Tibial artery (tissue), 4 donors: ENCODE data around the gene STRIP1.

Experiments
- DNase-seq, 2 donors: peaks; one replicate each; pipeline ENCODE4 v3.0.0-alpha.2; 2019
- H3K27ac ChIP-seq, 2 donors: fragments of 200-600 bp; sonication (generic) in 1 of 2; 1 replicate in 1 of 2; 2 replicates in 1 of 2; pipeline ENCODE4 v1.5.1; 2018 to 2019; ENCODE audit warnings: mild to moderate bottlenecking in 1 of 2
- H3K27me3 ChIP-seq, 2 donors: fragments of 200-600 bp; sonication (generic) in 1 of 2; one replicate each; pipeline versions ENCODE4 v1.5.1 to v1.6.0; 2016 to 2019
- H3K36me3 ChIP-seq, 3 donors: fragments of 200-600 bp; sonication (generic) in 2 of 3; one replicate each; pipeline ENCODE4 v1.5.1; 2016 to 2019; ENCODE audit warnings: mild to moderate bottlenecking in 2 of 3
- H3K4me1 ChIP-seq, 4 donors: fragments of 200-600 bp; sonication (generic) in 2 of 4; 1 replicate in 3 of 4; 2 replicates in 1 of 4; pipeline ENCODE4 v1.5.1; 2016 to 2019
- H3K4me3 ChIP-seq, 2 donors: fragments of 200-600 bp; sonication (generic) in 1 of 2; 1 replicate in 1 of 2; 2 replicates in 1 of 2; pipeline ENCODE4 v1.5.1; 2018 to 2019; ENCODE audit warnings: mild to moderate bottlenecking in 2 of 2
- H3K9me3 ChIP-seq, 3 donors: fragments of 200-600 bp; sonication (generic) in 1 of 3; one replicate each; pipeline ENCODE4 v1.5.1; 2016 to 2019
- intact Hi-C: fragments of 100-400 bp; cut with DNase I; formaldehyde crosslinking; loops from one replicate; pipeline ENCODE4 v1.15.0; 2023; ENCODE audit warnings: low total_unique reads
- TF ChIP-seq, protein P1 (sequence below), 2 experiments: fragments of 200-600 bp in 1 of 2; fragments of 450-650 bp in 1 of 2; IDR thresholded peaks; one replicate each; pipeline ENCODE4 v1.5.1; 2017 to 2019; ENCODE audit warnings: antibody characterized with exemption in 2 of 2, mild to moderate bottlenecking in 1 of 2, moderate library complexity in 1 of 2

STRIP1 gene

GRCh38 chr1:110100335-110100734, 65.9 kb downstream of the STRIP1 start:
- H3K27ac ChIP-seq: no peak overlapping the region
- H3K9me3 ChIP-seq: no peaks in the 10 kb centered on the region
- no peaks in the 10 kb centered on the region for H3K4me1 ChIP-seq
- H3K4me3 ChIP-seq: no peak overlapping the region
- peaks cover 0 to 16% of the 10 kb centered on the region in 2 donors for H3K27me3 ChIP-seq
- TF ChIP-seq, protein P1, sequence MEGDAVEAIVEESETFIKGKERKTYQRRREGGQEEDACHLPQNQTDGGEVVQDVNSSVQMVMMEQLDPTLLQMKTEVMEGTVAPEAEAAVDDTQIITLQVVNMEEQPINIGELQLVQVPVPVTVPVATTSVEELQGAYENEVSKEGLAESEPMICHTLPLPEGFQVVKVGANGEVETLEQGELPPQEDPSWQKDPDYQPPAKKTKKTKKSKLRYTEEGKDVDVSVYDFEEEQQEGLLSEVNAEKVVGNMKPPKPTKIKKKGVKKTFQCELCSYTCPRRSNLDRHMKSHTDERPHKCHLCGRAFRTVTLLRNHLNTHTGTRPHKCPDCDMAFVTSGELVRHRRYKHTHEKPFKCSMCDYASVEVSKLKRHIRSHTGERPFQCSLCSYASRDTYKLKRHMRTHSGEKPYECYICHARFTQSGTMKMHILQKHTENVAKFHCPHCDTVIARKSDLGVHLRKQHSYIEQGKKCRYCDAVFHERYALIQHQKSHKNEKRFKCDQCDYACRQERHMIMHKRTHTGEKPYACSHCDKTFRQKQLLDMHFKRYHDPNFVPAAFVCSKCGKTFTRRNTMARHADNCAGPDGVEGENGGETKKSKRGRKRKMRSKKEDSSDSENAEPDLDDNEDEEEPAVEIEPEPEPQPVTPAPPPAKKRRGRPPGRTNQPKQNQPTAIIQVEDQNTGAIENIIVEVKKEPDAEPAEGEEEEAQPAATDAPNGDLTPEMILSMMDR (IDR thresholded peaks at IDR 0.05): no peak
- DNase-seq: no peak
- no peaks in the 10 kb centered on the region for H3K36me3 ChIP-seq
- intact Hi-C loops: no loop called here

DNA sequence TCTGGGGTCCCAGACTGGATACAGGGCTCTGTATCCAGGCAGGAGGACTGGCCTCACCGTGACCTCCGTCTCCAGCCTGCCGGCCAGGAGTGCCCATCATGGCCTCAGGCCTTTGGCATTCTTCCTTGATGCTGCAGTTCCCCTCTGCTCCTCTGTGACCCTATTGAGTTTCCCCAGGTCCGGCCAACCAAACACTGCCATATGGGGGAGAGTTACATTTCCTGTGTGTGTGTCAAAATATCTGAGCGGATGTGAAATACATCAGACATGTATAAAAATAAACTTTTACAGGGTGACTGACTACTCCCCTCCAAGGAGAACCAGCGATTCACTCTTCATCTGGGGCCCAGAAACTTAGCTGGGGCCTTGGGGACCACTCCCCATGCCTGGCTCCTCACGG, 67.7 kb downstream of the STRIP1 start:
- intact Hi-C loops: no loop called here

More for the DNA sequence above, 67.7 kb downstream of the STRIP1 start:
- DNase-seq: no peak
- Histone ChIP-seq H3K4me3 (no peak overlapping the region), H3K27ac (no peak overlapping the region), H3K27me3 (peaks cover 0 to 16% of the 10 kb centered on the region in 2 donors), H3K4me1 (no peaks in the 10 kb centered on the region), H3K9me3 (no peaks in the 10 kb centered on the region), H3K36me3 (no peaks in the 10 kb centered on the region)
- TF ChIP-seq, protein P1 (IDR thresholded peaks at IDR 0.05): no peak
